AG09319 (cell line): Measurements from ENCODE around the gene ZGPAT.
A peak's percentile ranks its signal among the peaks of the same experiment; 100 is the strongest.

Experiments
- DNase-seq: peaks from one replicate; pipeline ENCODE4 v3.0.0-alpha.2; 2010; ENCODE audit warnings: low read depth; ENCODE audit errors: extremely low read depth
- TF ChIP-seq, protein P1 (sequence below): IDR thresholded peaks from 2 replicates; pipeline ENCODE4 v1.5.1; 2011; ENCODE audit warnings: low read depth, mild to moderate bottlenecking, inconsistent platforms, low read length, moderate library complexity

ZGPAT gene

DNA sequence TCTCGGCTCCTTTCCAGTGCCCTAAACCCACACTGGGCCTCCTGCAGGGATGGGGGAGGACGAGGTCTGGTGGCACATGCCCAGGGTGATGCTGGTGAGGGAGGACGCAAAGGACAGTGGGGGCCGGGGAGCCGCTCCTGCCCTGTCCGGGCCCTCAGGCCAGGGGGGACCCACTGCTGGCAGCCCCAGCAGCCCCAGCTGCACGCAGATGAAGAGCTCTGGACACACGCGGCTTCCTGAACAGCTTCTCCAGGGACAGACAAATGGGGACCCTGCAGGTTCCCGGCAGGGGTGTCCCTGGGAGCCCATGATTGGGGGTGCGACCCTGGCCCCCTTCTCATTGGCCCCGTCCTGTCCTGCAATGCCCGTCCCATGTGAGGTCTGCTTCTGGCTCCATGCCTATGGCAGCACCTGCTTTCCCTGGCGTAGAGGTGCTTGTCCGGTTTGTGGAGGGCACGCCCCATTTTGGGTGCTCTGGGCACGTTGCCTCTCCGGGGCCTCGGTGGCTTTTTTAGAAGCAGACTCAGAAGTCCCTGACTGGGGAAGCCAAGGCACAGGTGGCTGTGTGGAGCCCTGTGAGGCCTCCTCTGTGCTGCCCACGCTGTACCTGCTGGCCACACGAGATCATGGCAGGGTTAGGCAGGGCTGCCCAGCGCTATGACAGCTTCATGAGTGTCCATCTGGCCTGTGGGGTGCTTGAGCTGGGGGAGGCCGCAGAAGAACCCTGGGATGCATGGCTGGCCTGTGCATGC is 26.8 kb upstream of the ZGPAT start:
- DNase-seq: no peak
- TF ChIP-seq, protein P1, sequence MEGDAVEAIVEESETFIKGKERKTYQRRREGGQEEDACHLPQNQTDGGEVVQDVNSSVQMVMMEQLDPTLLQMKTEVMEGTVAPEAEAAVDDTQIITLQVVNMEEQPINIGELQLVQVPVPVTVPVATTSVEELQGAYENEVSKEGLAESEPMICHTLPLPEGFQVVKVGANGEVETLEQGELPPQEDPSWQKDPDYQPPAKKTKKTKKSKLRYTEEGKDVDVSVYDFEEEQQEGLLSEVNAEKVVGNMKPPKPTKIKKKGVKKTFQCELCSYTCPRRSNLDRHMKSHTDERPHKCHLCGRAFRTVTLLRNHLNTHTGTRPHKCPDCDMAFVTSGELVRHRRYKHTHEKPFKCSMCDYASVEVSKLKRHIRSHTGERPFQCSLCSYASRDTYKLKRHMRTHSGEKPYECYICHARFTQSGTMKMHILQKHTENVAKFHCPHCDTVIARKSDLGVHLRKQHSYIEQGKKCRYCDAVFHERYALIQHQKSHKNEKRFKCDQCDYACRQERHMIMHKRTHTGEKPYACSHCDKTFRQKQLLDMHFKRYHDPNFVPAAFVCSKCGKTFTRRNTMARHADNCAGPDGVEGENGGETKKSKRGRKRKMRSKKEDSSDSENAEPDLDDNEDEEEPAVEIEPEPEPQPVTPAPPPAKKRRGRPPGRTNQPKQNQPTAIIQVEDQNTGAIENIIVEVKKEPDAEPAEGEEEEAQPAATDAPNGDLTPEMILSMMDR: no peak

DNA sequence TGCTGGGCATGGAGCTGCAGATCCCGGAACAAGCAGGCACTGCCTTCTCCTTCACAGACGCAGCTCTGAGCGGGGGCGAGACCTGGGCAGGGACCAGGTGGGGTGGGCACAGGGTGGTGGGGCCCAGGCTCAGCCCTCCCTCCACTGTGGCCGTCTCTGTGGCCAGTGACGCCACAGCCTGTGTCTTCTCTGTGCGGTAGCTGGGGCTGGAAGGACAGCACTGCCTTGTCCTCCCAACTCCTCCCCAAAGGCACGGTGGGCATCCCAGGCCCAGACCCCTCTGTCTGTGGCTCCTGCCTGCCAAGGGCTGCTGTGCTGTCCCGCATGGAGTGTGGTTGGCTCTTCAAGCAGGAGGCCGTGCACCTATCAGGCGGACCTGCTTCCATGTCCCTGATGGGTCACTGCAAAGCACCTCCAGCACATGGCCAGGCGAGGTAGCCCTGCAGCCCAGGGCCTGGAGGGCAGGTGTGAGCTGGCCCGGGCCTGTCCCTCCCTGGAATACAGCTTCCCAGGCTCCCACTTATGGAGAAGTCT is 26.2 kb upstream of the ZGPAT start:
- TF ChIP-seq, protein P1: no peak
- DNase-seq: no peak

DNA sequence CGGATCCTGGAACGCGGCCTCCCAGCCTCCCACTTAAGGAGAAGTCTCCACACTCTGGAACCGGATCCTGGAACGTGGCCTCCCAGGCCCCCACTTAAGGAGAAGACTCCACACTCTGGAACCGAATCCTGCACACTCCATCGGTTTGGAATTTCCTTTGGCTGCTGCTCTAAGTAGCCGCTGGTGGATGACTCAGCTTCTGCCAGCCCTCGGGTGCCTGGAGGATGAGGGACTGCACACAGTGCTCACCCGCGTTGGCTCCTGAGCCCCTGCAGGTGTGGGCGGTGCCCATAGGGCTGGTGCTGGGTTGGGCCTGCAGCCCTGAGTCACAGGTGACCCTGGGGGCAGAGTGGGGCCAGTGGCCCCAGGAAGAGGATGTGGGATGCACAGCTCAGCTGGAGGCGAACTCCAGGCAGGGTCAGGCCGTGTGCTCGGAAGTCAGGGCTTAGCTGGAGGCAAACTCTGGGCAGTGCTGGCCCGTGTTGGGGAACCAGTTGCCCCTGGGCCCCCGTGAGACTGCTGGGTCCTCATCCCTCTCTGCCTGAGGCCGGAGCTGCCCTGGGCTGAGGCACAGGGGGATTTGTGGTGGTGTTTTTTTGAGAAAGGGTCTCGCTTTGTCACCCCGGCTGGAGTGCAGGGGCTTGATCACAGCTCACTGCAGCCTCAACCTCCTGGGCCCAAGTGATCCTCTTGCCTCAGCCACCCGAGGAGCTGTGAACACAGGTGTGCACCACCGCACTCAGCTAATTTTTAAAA is 25.3 kb upstream of the ZGPAT start:
- DNase-seq: peak; percentile 91
- TF ChIP-seq, protein P1: no peak

DNA sequence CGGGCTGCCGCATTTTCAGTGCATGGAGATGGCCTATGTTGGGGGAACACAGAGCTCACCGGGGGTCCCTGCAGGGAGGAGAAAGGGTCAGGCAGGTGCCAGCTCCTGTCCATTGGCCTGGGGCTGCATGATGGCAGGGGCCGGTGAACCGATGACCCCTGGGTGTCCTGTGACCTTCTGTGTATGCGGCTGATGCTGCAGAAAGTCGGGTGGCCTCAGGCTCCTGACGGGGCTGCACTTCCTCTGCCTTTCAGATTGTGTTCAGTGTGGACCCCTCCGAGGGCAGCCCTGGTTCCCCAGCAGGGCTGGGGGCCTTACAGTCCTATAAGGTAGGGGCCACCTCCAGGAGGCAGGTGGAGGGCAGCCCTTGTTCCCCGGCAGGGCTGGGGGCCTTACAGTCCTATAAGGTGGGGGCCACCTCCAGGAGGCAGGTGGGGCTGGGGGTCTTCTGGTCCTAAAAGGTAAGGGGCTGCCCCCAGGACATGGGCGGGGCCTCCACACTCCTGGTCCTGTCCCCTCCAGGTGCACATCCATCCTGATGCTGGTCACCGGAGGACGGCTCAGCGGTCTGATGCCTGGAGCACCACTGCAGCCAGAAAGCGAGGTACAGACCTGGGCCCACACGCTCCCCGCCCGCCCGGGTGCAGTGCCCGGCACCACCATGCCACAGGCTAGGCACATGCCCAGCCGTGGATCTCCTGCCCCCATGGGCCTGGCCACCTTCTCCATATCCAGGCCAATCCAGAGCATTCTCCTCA is 22.4 kb upstream of the ZGPAT start:
- DNase-seq: no peak
- TF ChIP-seq, protein P1: no peak

DNA sequence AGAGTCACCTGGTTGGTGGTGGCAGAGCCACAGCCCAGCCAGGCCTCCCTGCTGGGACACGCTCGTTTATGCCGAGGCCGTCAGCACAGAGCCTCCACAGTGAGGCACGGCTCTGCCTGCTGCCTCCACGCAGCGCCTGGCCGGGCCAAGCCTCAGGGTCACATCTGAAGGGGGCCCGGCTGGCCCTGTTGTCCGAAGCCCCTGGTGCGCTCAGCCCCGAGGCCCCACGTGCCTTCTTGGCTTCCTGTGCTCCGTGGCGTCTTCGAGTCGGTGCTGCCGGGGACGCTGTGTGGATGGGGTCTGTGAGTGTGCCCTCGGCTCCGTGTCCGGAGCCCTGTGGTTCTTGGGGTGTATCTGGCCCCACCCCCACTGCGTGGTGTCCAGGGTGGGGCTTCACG is 21.7 kb upstream of the ZGPAT start:
- TF ChIP-seq, protein P1: no peak
- no peak for DNase-seq

DNA sequence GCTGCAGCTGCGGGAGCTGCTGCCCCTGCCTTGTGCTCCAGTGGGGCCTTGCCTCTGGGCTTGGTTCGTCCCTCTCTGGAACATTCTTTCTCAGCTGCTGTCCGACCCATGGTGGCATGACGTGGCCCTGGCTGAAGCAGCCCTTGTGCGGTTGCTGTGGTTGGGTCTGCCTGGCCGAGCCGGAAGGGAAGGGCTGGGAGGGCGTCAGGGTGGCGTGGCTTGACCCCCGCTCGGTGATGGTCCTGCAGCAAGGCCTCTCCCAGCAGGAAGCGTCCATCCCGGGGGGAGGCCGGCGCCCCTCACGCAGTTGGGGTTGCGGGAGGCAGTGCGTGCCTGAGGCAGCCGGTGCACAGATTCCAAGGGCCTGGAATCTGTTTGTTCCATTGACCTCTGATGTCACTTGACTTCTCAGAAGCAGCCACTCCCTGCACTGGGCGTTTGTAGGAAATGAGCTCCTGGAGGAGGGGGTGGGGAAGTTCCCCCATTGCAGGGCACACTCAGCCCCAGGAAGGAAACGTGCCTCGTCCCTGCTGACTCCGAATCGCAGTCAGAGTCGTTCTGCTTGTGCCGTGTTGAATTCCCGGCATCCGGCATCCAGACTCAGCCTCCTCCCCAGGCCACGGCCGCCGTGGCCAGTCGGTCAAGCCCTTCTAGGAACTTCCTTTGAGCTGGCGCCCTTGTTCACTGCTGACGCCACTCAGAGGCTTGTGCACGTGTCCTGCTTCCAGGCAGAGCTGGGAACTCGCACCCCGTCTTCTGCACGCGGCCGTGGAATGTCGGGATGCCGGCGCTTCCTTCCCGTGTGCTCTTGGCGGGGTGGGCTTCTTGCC is 21.1 kb upstream of the ZGPAT start:
- peak; percentile 60 for DNase-seq
- TF ChIP-seq, protein P1: no peak
